K562 (cell line): ENCODE results near the gene PRR7. TPM values are rescaled to one million over a fixed set of nuclear protein-coding genes. Genes with fewer than 3 reads are reported as not detected.
A peak's percentile ranks its signal among the peaks of the same experiment; 100 is the strongest.

ENCODE experiments used
- CCAR2 ChIP-seq: fragments of 200-400 bp; formaldehyde crosslinking; IDR thresholded peaks from 2 replicates; pipeline ENCODE4 v1.6.1; 2017; ENCODE audit warnings: mild to moderate bottlenecking, low read depth, low read length
- CEBPB ChIP-seq: fragments of 450-650 bp; IDR thresholded peaks from 2 replicates; pipeline ENCODE4 v1.6.1; 2016; ENCODE audit warnings: missing genetic modification characterization, missing compliant biosample characterization
- MEF2D ChIP-seq: conservative IDR thresholded peaks from 2 replicates; pipeline ENCODE4 v1.6.1; 2016; ENCODE audit warnings: low read depth, missing genetic modification characterization, missing compliant biosample characterization
- MTA2 ChIP-seq: fragments of 450-650 bp; IDR thresholded peaks from 2 replicates; pipeline ENCODE4 v1.6.1; 2016; ENCODE audit warnings: low read depth
- NCOR1 ChIP-seq: fragments of 450-650 bp; IDR thresholded peaks from 2 replicates; pipeline ENCODE4 v1.6.1; 2016; ENCODE audit warnings: mild to moderate bottlenecking, moderate library complexity
- NRF1 ChIP-seq, 2 experiments: fragments of 450-650 bp; IDR thresholded peaks in 1 of 2; conservative IDR thresholded peaks in 1 of 2; 2 replicates each; pipeline ENCODE4 v1.6.1; 2014; ENCODE audit warnings: mild to moderate bottlenecking in 2 of 2
- PCBP2 ChIP-seq: fragments of 200-400 bp; formaldehyde crosslinking; IDR thresholded peaks from 2 replicates; pipeline ENCODE4 v1.6.1; 2018; ENCODE audit warnings: low read length, low read depth, mild to moderate bottlenecking, moderate library complexity; ENCODE audit not compliant: poor library complexity, severe bottlenecking
- PHF20 ChIP-seq: fragments of 450-650 bp; IDR thresholded peaks from 2 replicates; pipeline ENCODE4 v1.6.1; 2018; ENCODE audit not compliant: partially characterized antibody
- POLR2B ChIP-seq: fragments of 450-650 bp; IDR thresholded peaks from 2 replicates; pipeline ENCODE4 v1.6.1; 2018; ENCODE audit warnings: low read depth; ENCODE audit not compliant: partially characterized antibody
- RBM14 ChIP-seq: fragments of 200-400 bp; formaldehyde crosslinking; IDR thresholded peaks from 2 replicates; pipeline ENCODE4 v1.6.1; 2018; ENCODE audit warnings: low read depth, mild to moderate bottlenecking, low read length, moderate library complexity, borderline replicate concordance; ENCODE audit not compliant: insufficient read depth
- SOX6 ChIP-seq: fragments of 450-650 bp; IDR thresholded peaks from 2 replicates; pipeline ENCODE4 v1.6.1; 2014; ENCODE audit warnings: mild to moderate bottlenecking
- SRF ChIP-seq, 2 experiments: fragments of 250-450, 450-650 bp in 1 of 2; sonication (Bioruptor Pico) in 1 of 2; sonication (generic) in 1 of 2; formaldehyde crosslinking; IDR thresholded peaks; 2 replicates each; pipeline versions ENCODE4 v1.5.0 to v1.5.1; 2020 to 2022; ENCODE audit warnings: mild to moderate bottlenecking in 1 of 2, missing genetic modification reagents in 1 of 2
- TAF1 ChIP-seq: IDR thresholded peaks from 2 replicates; pipeline ENCODE4 v1.6.1; 2011; ENCODE audit warnings: mild to moderate bottlenecking, low read length, moderate library complexity; ENCODE audit not compliant: insufficient read depth, control insufficient read depth, severe bottlenecking; ENCODE audit errors: extremely low read depth
- ZBTB1 ChIP-seq: sonication (generic); formaldehyde crosslinking; IDR thresholded peaks from 2 replicates; pipeline ENCODE4 v1.8.1; 2023; ENCODE audit warnings: missing genetic modification reagents, low read depth, mild to moderate bottlenecking, borderline replicate concordance
- ZKSCAN3 ChIP-seq: fragments of 250-450 bp; sonication (Bioruptor Pico); IDR thresholded peaks from 2 replicates; pipeline ENCODE4 v1.4.0; 2020
- ZNF551 ChIP-seq: fragments of 250-450 bp; sonication (Bioruptor Pico); IDR thresholded peaks from 2 replicates; pipeline ENCODE4 v1.5.0; 2021; ENCODE audit warnings: mild to moderate bottlenecking, moderate library complexity
- polyA plus RNA-seq, 8 experiments: library from polyadenylated mRNA; depleted of rRNA in 4 of 8; stranded (reverse) in 5 of 8; unstranded in 3 of 8; fragments of >200 nt; fragmentation: Nextera tagmentation in 2 of 8; fragmentation: Illumina TruSeq in 1 of 8; extraction: Ambion mirVana in 2 of 8; extraction: Trizol in 1 of 8; gene quantifications; 2 replicates each; pipeline versions ENCODE4 v1.2.1 to v1.2.3, GENCODE V29; 2011 to 2014; ENCODE audit warnings: inconsistent platforms in 1 of 8, missing spikeins in 1 of 8
- total RNA-seq, 7 experiments: library from RNA; depleted of rRNA in 6 of 7; stranded (reverse); fragments of >200 nt in 6 of 7; fragmentation: Illumina TruSeq in 2 of 7; extraction: Trizol in 2 of 7; gene quantifications; 2 replicates each; pipeline versions ENCODE4 v1.2.1 to v1.2.3, GENCODE V29; 2011 to 2021; ENCODE audit warnings: low replicate concordance in 1 of 7
- TF ChIP-seq, protein P1 (sequence below): fragments of 250-450 bp; sonication (Bioruptor Pico); IDR thresholded peaks from 2 replicates; pipeline ENCODE4 v1.4.0; 2020; ENCODE audit warnings: mild to moderate bottlenecking, moderate library complexity, borderline replicate concordance
- TF ChIP-seq, protein P2 (sequence below): fragments of 450-650 bp; IDR thresholded peaks from 2 replicates; pipeline ENCODE4 v1.6.1; 2016
- TF ChIP-seq, protein P3 (sequence below), 2 experiments: fragments of 150-350 bp in 1 of 2; IDR thresholded peaks; 2 replicates each; pipeline ENCODE4 v1.6.1; 2012 to 2016; ENCODE audit warnings: low read depth in 2 of 2, low read length in 2 of 2, mild to moderate bottlenecking in 1 of 2, moderate library complexity in 1 of 2

Gene PRR7
- total and polyA plus RNA-seq, 9 of the 15 experiments (the other 6 are each of a cell fraction or from before 2014, with no cell fraction given) = 0.80 to 11.3 (median 10.4) TPM; not detected in 4

GRCh38 chr5:177425801-177426565, 20.6 kb upstream of the PRR7 start (continued):
- TF ChIP-seq, protein P1, sequence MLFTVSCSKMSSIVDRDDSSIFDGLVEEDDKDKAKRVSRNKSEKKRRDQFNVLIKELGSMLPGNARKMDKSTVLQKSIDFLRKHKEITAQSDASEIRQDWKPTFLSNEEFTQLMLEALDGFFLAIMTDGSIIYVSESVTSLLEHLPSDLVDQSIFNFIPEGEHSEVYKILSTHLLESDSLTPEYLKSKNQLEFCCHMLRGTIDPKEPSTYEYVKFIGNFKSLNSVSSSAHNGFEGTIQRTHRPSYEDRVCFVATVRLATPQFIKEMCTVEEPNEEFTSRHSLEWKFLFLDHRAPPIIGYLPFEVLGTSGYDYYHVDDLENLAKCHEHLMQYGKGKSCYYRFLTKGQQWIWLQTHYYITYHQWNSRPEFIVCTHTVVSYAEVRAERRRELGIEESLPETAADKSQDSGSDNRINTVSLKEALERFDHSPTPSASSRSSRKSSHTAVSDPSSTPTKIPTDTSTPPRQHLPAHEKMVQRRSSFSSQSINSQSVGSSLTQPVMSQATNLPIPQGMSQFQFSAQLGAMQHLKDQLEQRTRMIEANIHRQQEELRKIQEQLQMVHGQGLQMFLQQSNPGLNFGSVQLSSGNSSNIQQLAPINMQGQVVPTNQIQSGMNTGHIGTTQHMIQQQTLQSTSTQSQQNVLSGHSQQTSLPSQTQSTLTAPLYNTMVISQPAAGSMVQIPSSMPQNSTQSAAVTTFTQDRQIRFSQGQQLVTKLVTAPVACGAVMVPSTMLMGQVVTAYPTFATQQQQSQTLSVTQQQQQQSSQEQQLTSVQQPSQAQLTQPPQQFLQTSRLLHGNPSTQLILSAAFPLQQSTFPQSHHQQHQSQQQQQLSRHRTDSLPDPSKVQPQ = no peak
- TF ChIP-seq ZNF551 (CRISPR knock-in tag) (no peak), CEBPB (tag) (no peak), RBM14 (no peak), MTA2 (no peak), SRF (CRISPR knock-in tag; IDR thresholded peaks at IDR 0.05) (peak; percentile 97 to 99), ZKSCAN3 (CRISPR knock-in tag) (no peak), SOX6 (peak; percentile 35; the same call in 1 of the 2 replicates), NRF1 (conservative IDR thresholded peaks at IDR 0.05 in 1 of 2, IDR thresholded peaks at IDR 0.05 in 1 of 2) (peak; percentile 79 to 82), POLR2B (peak; percentile 93), CCAR2 (no peak), PCBP2 (no peak), MEF2D (no peak), PHF20 (peak; percentile 62), TAF1 (peak; percentile 67), NCOR1 (no peak), ZBTB1 (CRISPR knock-in tag) (peak; percentile 45; the same call in 1 of the 2 replicates)
- TF ChIP-seq, protein P2, sequence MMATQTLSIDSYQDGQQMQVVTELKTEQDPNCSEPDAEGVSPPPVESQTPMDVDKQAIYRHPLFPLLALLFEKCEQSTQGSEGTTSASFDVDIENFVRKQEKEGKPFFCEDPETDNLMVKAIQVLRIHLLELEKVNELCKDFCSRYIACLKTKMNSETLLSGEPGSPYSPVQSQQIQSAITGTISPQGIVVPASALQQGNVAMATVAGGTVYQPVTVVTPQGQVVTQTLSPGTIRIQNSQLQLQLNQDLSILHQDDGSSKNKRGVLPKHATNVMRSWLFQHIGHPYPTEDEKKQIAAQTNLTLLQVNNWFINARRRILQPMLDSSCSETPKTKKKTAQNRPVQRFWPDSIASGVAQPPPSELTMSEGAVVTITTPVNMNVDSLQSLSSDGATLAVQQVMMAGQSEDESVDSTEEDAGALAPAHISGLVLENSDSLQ = peak; percentile 99
- TF ChIP-seq, protein P3, sequence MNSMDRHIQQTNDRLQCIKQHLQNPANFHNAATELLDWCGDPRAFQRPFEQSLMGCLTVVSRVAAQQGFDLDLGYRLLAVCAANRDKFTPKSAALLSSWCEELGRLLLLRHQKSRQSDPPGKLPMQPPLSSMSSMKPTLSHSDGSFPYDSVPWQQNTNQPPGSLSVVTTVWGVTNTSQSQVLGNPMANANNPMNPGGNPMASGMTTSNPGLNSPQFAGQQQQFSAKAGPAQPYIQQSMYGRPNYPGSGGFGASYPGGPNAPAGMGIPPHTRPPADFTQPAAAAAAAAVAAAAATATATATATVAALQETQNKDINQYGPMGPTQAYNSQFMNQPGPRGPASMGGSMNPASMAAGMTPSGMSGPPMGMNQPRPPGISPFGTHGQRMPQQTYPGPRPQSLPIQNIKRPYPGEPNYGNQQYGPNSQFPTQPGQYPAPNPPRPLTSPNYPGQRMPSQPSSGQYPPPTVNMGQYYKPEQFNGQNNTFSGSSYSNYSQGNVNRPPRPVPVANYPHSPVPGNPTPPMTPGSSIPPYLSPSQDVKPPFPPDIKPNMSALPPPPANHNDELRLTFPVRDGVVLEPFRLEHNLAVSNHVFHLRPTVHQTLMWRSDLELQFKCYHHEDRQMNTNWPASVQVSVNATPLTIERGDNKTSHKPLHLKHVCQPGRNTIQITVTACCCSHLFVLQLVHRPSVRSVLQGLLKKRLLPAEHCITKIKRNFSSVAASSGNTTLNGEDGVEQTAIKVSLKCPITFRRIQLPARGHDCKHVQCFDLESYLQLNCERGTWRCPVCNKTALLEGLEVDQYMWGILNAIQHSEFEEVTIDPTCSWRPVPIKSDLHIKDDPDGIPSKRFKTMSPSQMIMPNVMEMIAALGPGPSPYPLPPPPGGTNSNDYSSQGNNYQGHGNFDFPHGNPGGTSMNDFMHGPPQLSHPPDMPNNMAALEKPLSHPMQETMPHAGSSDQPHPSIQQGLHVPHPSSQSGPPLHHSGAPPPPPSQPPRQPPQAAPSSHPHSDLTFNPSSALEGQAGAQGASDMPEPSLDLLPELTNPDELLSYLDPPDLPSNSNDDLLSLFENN (IDR thresholded peaks at IDR 0.05; ENCODE audit: low read depth in 2 of 2, low read length in 2 of 2) = 0 out of 4 replicates have a peak, but pooled peaks of 1 of the 2 experiments have one; percentile 45
